Measurements from ENCODE around the gene FOLR1. TPM values are rescaled to one million over a fixed set of nuclear protein-coding genes. Genes with fewer than 3 reads are reported as not detected.

The FOLR1 gene
- total and polyA plus RNA-seq, 9 of the 15 experiments (the other 6 are each of a cell fraction or from before 2014, with no cell fraction given), result 0.22 to 2.3 (median 1.0) TPM

- H3K4me2 ChIP-seq (ENCODE audit: insufficient read depth, low read length), result no peak overlapping the region
- H2AFZ ChIP-seq (ENCODE audit: low read depth, low read length), result no peak overlapping the region
- H3K4me3 ChIP-seq, result no peak overlapping the region
- no peaks in the 10 kb centered on the region for H3K9me3 ChIP-seq (replicated peaks; ENCODE audit: control insufficient read depth, insufficient read depth, low read depth, low read length)
- CTCF ChIA-PET (ENCODE audit: low intra/inter-chr PET ratio), result interaction anchor here (0.5 to 1.1 kb wide), 2 partner anchors 33 to 215 kb away, joined by 3 to 4 read pairs; no protein-coding TSS in a partner anchor
- intact Hi-C loops (cut with micrococcal nuclease), result loop anchor here (5.0 kb wide), 2 partner anchors 58 to 192 kb away; partner anchors contain the start of gene CLPB
- POLR2A ChIA-PET, result interaction anchor here (0.6 to 1.3 kb wide), 3 partner anchors 11 to 175 kb away, joined by 3 to 5 read pairs (median 3); no protein-coding TSS in a partner anchor
- TF ChIP-seq ZBTB33 (CRISPR knock-in tag; IDR thresholded peaks at IDR 0.05) (peak; percentile 96), ZNF165 (CRISPR knock-in tag; IDR thresholded peaks at IDR 0.05; ENCODE audit: borderline replicate concordance) (no peak), POLR2G (IDR thresholded peaks at IDR 0.05; ENCODE audit: low read depth, low read length) (peak; percentile 78)
- H3K27me3 ChIP-seq (ENCODE audit: control insufficient read depth in 2 of 2, insufficient read depth in 2 of 2, low read length in 2 of 2), result peaks cover 7 to 8% of the 10 kb centered on the region in 2 experiments; a peak in 4 of 5 replicates
- no peak overlapping the region for H3K9ac ChIP-seq (ENCODE audit: insufficient read depth in 1 of 2, low read depth in 2 of 2, low read length in 2 of 2)
- H3K79me2 ChIP-seq (ENCODE audit: control insufficient read depth, insufficient read depth, low read length), result no peaks in the 10 kb centered on the region
- no peaks in the 10 kb centered on the region for H4K20me1 ChIP-seq (replicated peaks; ENCODE audit: control insufficient read depth, insufficient read depth, low read length)
- no TSS peak for BruUV-seq (replicated peaks)
- in situ Hi-C loops (cut with MboI), result no loop called here
- no peaks in the 10 kb centered on the region for H3K9me1 ChIP-seq (ENCODE audit: control insufficient read depth, insufficient read depth, low read length)
- DNase-seq (ENCODE audit: extremely low read depth in 1 of 4, low spot score in 3 of 4) (no peak), ATAC-seq (no peak), FAIRE-seq (no peak)
- H3K36me3 ChIP-seq (ENCODE audit: control insufficient read depth, insufficient read depth, low read length), result peaks cover 37% of the 10 kb centered on the region
- 95% methylated on average over 22 of the region's 69 CpGs for WGBS (ENCODE audit: insufficient coverage, low coverage, missing lambda C conversion rate)
- peaks cover 0 to 34% of the 10 kb centered on the region in 2 experiments; a peak in 2 of 5 replicates for H3K4me1 ChIP-seq (replicated peaks in 1 of 2; ENCODE audit: control insufficient read depth in 2 of 2, insufficient read depth in 2 of 2, low read length in 2 of 2)
- no peak overlapping the region for H3K27ac ChIP-seq (ENCODE audit: extremely low read depth, low read depth, low read length)
These were observed 48.0 kb downstream of the FOLR1 start for GRCh38 chr11:72239849-72240460.

All from K562 (cell line).